HG03432 (cell line): ENCODE data around the gene GRIP1.

Experiments used
- ATAC-seq: cut with Tn5 transposase; IDR thresholded peaks from one replicate; pipeline ENCODE4 v1.9.1; 2021; ENCODE audit warnings: mild to moderate bottlenecking, moderate library complexity; ENCODE audit not compliant: unreplicated experiment

GRIP1 gene

GRCh38 chr12:66678338-66679275 is at the start of gene GRIP1:
Gene GRIP1, minus strand, starts transcription at chr12:66679076. Its CDS starts 172 bp downstream, at chr12:66678904.
- no peak for ATAC-seq

- ATAC-seq = no peak
Observed at GRCh38 chr12:66726556-66726955, 47.7 kb upstream of the GRIP1 start.

- ATAC-seq = no peak
Observed at GRCh38 chr12:66725031-66725430, 46.2 kb upstream of the GRIP1 start.

GRCh38 chr12:66724616-66725015 is 45.7 kb upstream of the GRIP1 start:
- ATAC-seq = no peak

- no peak for ATAC-seq
Observed at GRCh38 chr12:66724026-66724425, 45.1 kb upstream of the GRIP1 start.

DNA sequence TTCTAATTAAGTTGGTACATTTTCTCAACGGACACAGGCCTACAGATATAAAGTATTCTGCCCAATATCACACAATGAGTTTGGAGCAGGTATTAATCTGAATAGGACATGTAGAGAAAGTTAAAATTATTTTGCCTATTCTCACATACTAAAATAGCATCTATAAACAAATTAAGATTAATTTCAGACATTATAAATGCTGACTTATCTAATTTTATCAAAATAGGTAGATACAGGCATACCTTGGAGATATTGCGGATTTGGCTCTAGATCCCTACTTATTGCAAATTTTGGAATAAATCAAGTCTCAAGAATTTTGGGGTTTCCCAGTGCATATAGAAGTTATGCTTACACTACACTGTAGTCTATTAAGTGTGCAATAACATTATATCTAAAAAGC is 41.0 kb upstream of the GRIP1 start:
- ATAC-seq = no peak

- no peak for ATAC-seq
Observed at GRCh38 chr12:66717036-66717673, 38.3 kb upstream of the GRIP1 start.

DNA sequence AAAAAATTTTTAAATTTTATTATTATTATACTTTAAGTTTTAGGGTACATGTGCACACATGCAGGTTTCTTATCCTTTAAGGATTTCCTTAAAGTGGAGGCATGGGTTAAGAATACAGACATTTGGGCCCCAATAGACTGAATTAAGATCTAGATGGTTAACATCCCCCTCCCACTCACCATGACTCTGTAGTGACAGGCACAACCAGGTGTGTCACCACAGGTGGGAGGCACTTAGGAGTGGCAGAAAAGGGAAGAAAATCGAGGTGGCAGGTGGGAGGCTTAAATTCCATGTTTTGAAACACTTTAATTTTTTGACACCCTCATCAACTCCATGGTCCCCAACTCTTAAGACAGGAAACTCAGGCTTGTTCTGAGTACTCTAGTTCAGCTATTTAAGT is 37.6 kb upstream of the GRIP1 start:
- ATAC-seq = no peak

GRCh38 chr12:66714709-66715108 is 35.8 kb upstream of the GRIP1 start:
- no peak for ATAC-seq

- no peak for ATAC-seq
Observed at GRCh38 chr12:66713984-66714383, 35.1 kb upstream of the GRIP1 start.

GRCh38 chr12:66709893-66710292 is 31.0 kb upstream of the GRIP1 start:
- no peak for ATAC-seq

- ATAC-seq = no peak
Observed at GRCh38 chr12:66709457-66709773, 30.5 kb upstream of the GRIP1 start.

DNA sequence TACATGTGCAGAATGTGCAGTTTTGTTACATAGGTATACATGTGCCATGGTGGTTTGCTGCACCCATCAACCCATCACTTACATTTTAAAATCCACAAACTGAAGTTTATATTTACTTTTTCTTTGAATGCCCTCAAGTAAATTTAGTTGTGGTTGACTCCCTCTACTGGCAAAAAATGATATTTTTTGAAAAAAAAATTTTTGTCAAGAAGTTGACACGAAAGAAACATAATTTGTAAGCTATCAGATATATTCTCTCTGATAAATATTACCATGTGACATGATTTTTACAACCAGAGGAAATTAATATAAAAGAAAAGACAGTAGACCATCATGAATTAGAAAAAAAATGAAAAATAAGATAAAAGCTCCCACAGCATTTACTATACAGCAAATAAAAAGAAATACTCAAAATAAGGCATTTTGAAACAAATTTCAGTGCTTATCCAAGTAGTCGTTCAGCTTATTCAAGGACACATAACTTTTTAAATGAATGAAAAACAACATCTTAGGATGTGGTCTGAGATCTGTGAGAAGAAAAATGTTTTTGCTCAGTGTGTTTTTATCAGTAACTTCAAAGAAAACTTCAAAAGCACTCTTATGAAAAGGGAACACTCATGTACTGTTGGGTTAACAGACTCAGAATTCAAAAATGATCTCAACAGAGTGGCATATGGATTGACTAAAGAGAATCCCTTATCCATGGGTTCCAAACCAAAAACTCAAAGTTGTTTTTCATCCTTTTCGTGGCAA is 30.0 kb upstream of the GRIP1 start:
- ATAC-seq = no peak

GRCh38 chr12:66707002-66707697 is 28.3 kb upstream of the GRIP1 start:
- ATAC-seq = no peak

DNA sequence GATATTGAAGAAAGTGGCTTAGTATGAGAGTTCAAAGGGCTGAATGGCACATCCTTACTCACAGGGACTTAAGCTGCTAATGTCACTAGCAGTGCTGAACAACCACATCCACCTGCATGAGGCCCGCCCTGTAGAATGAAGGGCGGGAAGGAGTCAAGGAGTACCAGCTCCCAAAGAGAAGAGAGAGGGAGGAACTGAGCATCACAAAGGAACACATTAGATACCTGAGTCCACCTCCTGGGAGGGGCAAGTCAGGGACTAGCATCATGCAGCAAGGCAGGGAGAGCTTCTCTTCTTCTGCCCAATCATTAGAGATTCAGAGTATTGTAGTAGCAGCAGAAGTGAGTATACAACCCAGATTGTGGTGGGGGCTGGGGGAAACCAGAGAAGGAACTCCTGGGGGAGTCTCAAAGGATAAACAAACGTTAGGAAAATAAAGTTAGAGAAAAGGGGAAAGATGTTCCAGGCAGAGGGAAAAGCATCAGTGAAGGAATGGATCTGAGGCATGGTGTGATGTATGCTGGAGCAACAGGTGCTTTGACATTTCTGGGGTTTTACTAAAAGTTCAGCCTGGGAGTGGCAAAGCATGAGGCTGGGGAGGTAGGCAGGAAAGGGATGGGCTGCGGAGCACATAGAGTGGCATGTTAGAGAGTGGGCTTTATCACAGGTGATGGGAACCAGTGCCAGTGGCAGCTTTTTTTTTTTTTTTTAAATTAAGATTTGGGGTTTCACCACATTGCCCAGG is 21.0 kb upstream of the GRIP1 start:
- no peak for ATAC-seq

DNA sequence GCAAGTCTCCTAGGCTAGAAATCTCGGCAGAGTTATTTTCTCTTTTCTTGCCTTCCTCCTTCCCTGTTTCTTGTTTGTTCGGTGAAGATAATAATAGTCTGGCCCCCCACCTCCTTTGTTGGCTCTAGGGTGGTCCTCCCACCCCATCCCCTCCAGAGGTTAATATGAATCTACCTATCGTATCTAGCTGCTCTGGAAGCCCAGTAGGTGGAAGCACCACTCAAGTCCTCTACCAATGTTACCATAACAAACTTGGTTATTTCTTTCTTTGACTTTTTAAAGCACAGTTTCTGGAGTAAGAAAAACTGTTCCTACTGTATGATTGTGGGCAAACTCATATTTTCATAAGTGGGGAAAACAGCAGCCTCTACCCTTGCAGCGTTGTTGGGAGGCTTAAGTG is 19.7 kb upstream of the GRIP1 start:
- no peak for ATAC-seq

- peak; percentile 44 for ATAC-seq
Observed at GRCh38 chr12:66697404-66697803, 18.5 kb upstream of the GRIP1 start.

GRCh38 chr12:66694666-66695613 is 16.1 kb upstream of the GRIP1 start:
- ATAC-seq = no peak

DNA sequence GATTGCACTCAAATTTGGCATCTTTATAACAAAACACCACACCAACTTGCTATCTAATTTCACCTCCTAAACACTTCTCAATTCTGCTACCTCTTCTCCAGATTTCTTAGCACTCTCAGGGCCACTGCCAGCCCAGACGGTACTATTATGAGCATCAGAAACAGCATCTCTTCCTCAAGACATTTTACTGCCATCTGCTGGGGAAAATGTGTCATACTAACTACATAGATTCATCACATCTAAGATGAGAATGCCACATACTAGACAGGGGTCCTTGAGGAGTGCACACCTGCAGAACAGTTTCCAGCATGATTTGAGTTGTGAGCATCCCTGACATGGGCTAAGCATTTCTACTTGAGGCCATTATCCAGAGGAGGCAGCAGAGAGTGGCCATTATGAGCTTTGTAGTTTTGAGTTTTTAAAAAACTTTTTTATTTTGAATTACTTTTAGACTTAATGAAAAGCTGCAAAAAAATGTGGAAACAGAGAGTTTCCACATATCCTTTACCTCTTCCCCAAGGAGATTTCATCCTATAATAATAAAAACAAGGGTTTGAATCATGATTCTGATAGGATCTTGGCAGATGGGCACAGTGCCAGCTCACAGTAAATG is 15.1 kb upstream of the GRIP1 start:
- ATAC-seq = peak; percentile 83
